HepG2 (cell line): ENCODE measurements around the gene AGRN. TPM values are rescaled to one million over a fixed set of nuclear protein-coding genes. Genes with fewer than 3 reads are reported as not detected.

Experiments used
- ADNP ChIP-seq: sonication (generic); formaldehyde crosslinking; IDR thresholded peaks from 2 replicates; pipeline ENCODE4 v1.4.0; 2020; ENCODE audit warnings: missing genetic modification reagents
- ETV5 ChIP-seq: IDR thresholded peaks from 2 replicates; pipeline ENCODE4 v1.6.1; 2018; ENCODE audit warnings: missing biosample characterization, missing genetic modification reagents, inconsistent platforms, borderline replicate concordance
- EZH2 ChIP-seq: conservative IDR thresholded peaks from 2 replicates; pipeline ENCODE4 v1.6.1; 2012; ENCODE audit warnings: mild to moderate bottlenecking, low read depth, low read length, moderate library complexity
- FOXJ3 ChIP-seq: sonication (generic); formaldehyde crosslinking; IDR thresholded peaks from 2 replicates; pipeline ENCODE4 v1.4.0; 2020; ENCODE audit warnings: missing genetic modification reagents, mild to moderate bottlenecking, borderline replicate concordance
- GABPB1 ChIP-seq: IDR thresholded peaks from 2 replicates; pipeline ENCODE4 v1.6.1; 2016; ENCODE audit warnings: mild to moderate bottlenecking, missing genetic modification reagents, moderate library complexity, missing compliant biosample characterization
- GATA4 ChIP-seq: sonication (generic); IDR thresholded peaks from 2 replicates; pipeline ENCODE4 v1.6.1; 2016; ENCODE audit warnings: antibody characterized with exemption, low read depth, borderline replicate concordance
- GATAD1 ChIP-seq: IDR thresholded peaks from 2 replicates; pipeline ENCODE4 v1.6.1; 2016; ENCODE audit warnings: missing genetic modification reagents, missing compliant biosample characterization
- HDAC1 ChIP-seq: sonication (generic); formaldehyde crosslinking; IDR thresholded peaks from 2 replicates; pipeline ENCODE4 v1.5.1; 2020; ENCODE audit warnings: mild to moderate bottlenecking, missing genetic modification reagents
- HES4 ChIP-seq: sonication (generic); formaldehyde crosslinking; IDR thresholded peaks from 2 replicates; pipeline ENCODE4 v1.9.0; 2021; ENCODE audit warnings: mild to moderate bottlenecking, missing genetic modification reagents, borderline replicate concordance
- MBNL3 ChIP-seq: fragments of 250-450 bp; sonication (Bioruptor Pico); conservative IDR thresholded peaks from 2 replicates; pipeline ENCODE4 v1.8.0; 2022; ENCODE audit warnings: mild to moderate bottlenecking, inconsistent platforms
- NONO ChIP-seq, 2 experiments: fragments of 450-650 bp in 1 of 2; sonication (generic) in 1 of 2; formaldehyde crosslinking in 1 of 2; IDR thresholded peaks in 1 of 2; conservative IDR thresholded peaks in 1 of 2; 2 replicates each; pipeline versions ENCODE4 v1.6.1 to v1.8.0; 2017 to 2022; ENCODE audit warnings: mild to moderate bottlenecking in 1 of 2, missing genetic modification reagents in 1 of 2, moderate library complexity in 1 of 2
- PHF21A ChIP-seq: sonication (generic); formaldehyde crosslinking; IDR thresholded peaks from 2 replicates; pipeline ENCODE4 v1.5.0; 2020; ENCODE audit warnings: mild to moderate bottlenecking, missing genetic modification reagents
- RFX5 ChIP-seq: IDR thresholded peaks from 2 replicates; pipeline ENCODE4 v1.6.1; 2011; ENCODE audit warnings: low read depth, low read length, improper control_type of control experiment
- SNAPC4 ChIP-seq: sonication (generic); formaldehyde crosslinking; IDR thresholded peaks from 2 replicates; pipeline ENCODE4 v1.4.0; 2020; ENCODE audit warnings: mild to moderate bottlenecking, missing genetic modification reagents
- SRY ChIP-seq: sonication (generic); formaldehyde crosslinking; IDR thresholded peaks from 2 replicates; pipeline ENCODE4 v1.8.0; 2022; ENCODE audit warnings: mild to moderate bottlenecking, missing genetic modification reagents
- TBP ChIP-seq: sonication (generic); formaldehyde crosslinking; IDR thresholded peaks from 2 replicates; pipeline ENCODE4 v1.5.0; 2020; ENCODE audit warnings: missing genetic modification reagents
- TGIF2 ChIP-seq: IDR thresholded peaks from 2 replicates; pipeline ENCODE4 v1.6.1; 2016; ENCODE audit warnings: control low read depth, missing compliant biosample characterization
- ZBTB39 ChIP-seq: sonication (generic); formaldehyde crosslinking; IDR thresholded peaks from 2 replicates; pipeline ENCODE4 v1.5.0; 2020; ENCODE audit warnings: missing genetic modification reagents
- ZNF446 ChIP-seq: sonication (generic); formaldehyde crosslinking; IDR thresholded peaks from 2 replicates; pipeline ENCODE4 v1.5.0; 2020; ENCODE audit warnings: mild to moderate bottlenecking, missing genetic modification reagents
- ZNF570 ChIP-seq: sonication (generic); formaldehyde crosslinking; IDR thresholded peaks from 2 replicates; pipeline ENCODE4 v1.4.0; 2020; ENCODE audit warnings: mild to moderate bottlenecking, missing genetic modification reagents, borderline replicate concordance
- ZNF746 ChIP-seq: sonication (generic); formaldehyde crosslinking; IDR thresholded peaks from 2 replicates; pipeline ENCODE4 v1.8.0; 2022; ENCODE audit warnings: mild to moderate bottlenecking, missing genetic modification reagents
- ZNF768 ChIP-seq: sonication (generic); formaldehyde crosslinking; IDR thresholded peaks from 2 replicates; pipeline ENCODE4 v1.4.0; 2020; ENCODE audit warnings: missing genetic modification reagents
- ZNF775 ChIP-seq: sonication (generic); formaldehyde crosslinking; IDR thresholded peaks from 2 replicates; pipeline ENCODE4 v1.4.0; 2020; ENCODE audit warnings: missing genetic modification reagents, mild to moderate bottlenecking, moderate library complexity, borderline replicate concordance
- polyA plus RNA-seq, 8 experiments: library from polyadenylated mRNA; depleted of rRNA in 3 of 8; stranded (reverse) in 7 of 8; unstranded in 1 of 8; fragments of >200 nt; fragmentation: Illumina TruSeq in 4 of 8; extraction: Trizol in 4 of 8; gene quantifications; 2 replicates each; pipeline versions ENCODE4 v1.2.1 to v1.2.3, GENCODE V29; 2011 to 2016; ENCODE audit warnings: low read depth in 4 of 8, missing spikeins in 1 of 8, mixed read lengths in 1 of 8; ENCODE audit not compliant: insufficient read depth in 1 of 8
- total RNA-seq, 5 experiments: library from RNA; depleted of rRNA; stranded (reverse); fragments of >200 nt; fragmentation: Illumina TruSeq; extraction: Trizol; gene quantifications; 2 replicates each; pipeline ENCODE4 v1.2.3, GENCODE V29; 2016; ENCODE audit warnings: low read depth in 1 of 5
- TF ChIP-seq, protein P1 (sequence below): sonication (generic); formaldehyde crosslinking; IDR thresholded peaks from 2 replicates; pipeline ENCODE4 v1.5.0; 2020; ENCODE audit warnings: missing genetic modification reagents

AGRN gene
- total and polyA plus RNA-seq, 2 of the 13 experiments (the other 11 are each of a cell fraction or from before 2014, with no cell fraction given) = 29.8 to 65.2 TPM

- TF ChIP-seq SNAPC4 (CRISPR knock-in tag) (no peak), HES4 (CRISPR knock-in tag) (no peak), HDAC1 (CRISPR knock-in tag) (peak; percentile 35; the same call in 1 of the 2 replicates), MBNL3 (CRISPR knock-in tag) (no peak), ADNP (CRISPR knock-in tag) (no peak), FOXJ3 (CRISPR knock-in tag) (no peak), EZH2 (no peak), GATA4 (no peak), RFX5 (no peak), GABPB1 (CRISPR knock-in tag) (peak; percentile 25; the same call in 1 of the 2 replicates), ETV5 (no peak; the same call in 1 of the 2 replicates), TGIF2 (CRISPR knock-in tag) (no peak), ZNF446 (CRISPR knock-in tag) (no peak), ZBTB39 (CRISPR knock-in tag) (no peak), SRY (no peak), GATAD1 (CRISPR knock-in tag) (no peak), ZNF570 (CRISPR knock-in tag) (no peak), TBP (CRISPR knock-in tag) (no peak), NONO (IDR thresholded peaks at IDR 0.05) (no peak), NONO (CRISPR knock-in tag; conservative IDR thresholded peaks at IDR 0.05) (no peak), ZNF775 (CRISPR knock-in tag) (no peak), ZNF768 (CRISPR knock-in tag) (no peak), ZNF746 (CRISPR knock-in tag) (no peak), PHF21A (CRISPR knock-in tag) (0 out of 2 replicates have a peak, but pooled peaks have one; percentile 29)
- TF ChIP-seq, protein P1, sequence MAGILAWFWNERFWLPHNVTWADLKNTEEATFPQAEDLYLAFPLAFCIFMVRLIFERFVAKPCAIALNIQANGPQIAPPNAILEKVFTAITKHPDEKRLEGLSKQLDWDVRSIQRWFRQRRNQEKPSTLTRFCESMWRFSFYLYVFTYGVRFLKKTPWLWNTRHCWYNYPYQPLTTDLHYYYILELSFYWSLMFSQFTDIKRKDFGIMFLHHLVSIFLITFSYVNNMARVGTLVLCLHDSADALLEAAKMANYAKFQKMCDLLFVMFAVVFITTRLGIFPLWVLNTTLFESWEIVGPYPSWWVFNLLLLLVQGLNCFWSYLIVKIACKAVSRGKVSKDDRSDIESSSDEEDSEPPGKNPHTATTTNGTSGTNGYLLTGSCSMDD = no peak
Observed at GRCh38 chr1:1065265-1065939, 45.5 kb downstream of the AGRN start (continued).
